ENCODE results near the gene AUTS2.

DNA sequence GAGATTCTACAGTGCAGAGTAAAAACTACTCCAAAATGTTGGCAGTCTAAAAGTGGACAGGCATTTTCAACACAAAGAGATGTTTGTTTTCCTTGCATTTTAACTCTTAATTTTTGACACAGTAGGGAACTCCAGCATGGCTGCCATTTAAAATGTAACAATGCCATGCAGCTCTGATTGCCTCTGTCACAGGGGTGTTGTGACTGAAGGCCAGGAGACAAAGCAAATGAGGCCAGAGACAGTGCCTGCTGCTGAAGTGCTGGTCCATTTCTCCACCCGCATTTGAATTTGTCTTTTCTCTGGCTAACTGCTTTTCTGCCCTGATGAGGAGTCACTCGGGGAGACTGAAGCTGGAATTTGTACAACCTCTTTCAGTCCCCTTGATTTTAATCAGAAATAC is 823.0 kb downstream of the AUTS2 start:
- TF ChIP-seq, protein P1, sequence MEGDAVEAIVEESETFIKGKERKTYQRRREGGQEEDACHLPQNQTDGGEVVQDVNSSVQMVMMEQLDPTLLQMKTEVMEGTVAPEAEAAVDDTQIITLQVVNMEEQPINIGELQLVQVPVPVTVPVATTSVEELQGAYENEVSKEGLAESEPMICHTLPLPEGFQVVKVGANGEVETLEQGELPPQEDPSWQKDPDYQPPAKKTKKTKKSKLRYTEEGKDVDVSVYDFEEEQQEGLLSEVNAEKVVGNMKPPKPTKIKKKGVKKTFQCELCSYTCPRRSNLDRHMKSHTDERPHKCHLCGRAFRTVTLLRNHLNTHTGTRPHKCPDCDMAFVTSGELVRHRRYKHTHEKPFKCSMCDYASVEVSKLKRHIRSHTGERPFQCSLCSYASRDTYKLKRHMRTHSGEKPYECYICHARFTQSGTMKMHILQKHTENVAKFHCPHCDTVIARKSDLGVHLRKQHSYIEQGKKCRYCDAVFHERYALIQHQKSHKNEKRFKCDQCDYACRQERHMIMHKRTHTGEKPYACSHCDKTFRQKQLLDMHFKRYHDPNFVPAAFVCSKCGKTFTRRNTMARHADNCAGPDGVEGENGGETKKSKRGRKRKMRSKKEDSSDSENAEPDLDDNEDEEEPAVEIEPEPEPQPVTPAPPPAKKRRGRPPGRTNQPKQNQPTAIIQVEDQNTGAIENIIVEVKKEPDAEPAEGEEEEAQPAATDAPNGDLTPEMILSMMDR (IDR thresholded peaks at IDR 0.05) = no peak
- no peak for TF ChIP-seq POLR2A (IDR thresholded peaks at IDR 0.05)

All from vagina (tissue), 2 donors.